ENCODE measurements around the gene ANKRD40.
"Not testable (repeated sequence)": the region's sequence is repeated elsewhere in the genome, so short reads cannot be mapped to it uniquely, and the experiment has no call there.

Gene ANKRD40

DNA sequence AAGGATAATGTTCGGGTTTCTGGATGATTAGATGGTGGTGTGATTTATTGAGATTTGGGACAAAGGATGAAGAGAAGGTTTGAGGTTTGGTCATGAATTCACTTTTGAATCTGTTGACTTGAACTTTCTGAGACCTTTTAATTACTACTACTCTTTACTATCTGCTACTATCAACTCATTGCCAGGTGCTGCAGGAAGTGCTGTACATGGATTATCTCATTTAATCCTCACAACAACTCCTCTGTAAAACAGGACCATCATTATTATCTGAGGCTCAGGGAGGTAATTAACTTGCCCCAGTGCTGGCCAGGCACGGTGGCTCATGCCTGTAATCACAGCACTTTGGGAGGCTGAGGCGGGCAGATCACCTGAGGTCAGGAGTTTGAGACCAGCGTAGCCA, 2.9 kb upstream of the ANKRD40 start:
- no peak for DNase-seq

DNA sequence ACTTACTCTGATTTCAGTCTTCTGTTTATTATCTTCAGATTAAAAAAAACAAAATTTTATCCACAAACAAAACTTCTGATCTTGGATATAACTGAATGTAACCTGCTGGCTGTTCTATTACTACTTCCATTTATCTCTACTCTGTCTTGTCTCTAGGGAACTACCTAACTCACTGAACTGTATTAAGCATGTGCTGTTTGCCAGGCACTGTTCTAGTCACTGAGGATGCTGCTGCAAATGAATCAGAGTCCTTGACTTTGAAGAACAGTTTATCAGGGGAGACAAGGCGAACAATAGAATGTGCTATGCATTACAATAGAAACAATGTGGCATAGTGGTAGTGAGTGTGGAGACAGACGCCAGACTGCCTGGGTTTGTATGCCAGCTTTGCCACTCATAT, 2.3 kb upstream of the ANKRD40 start:
- DNase-seq = no peak

DNA sequence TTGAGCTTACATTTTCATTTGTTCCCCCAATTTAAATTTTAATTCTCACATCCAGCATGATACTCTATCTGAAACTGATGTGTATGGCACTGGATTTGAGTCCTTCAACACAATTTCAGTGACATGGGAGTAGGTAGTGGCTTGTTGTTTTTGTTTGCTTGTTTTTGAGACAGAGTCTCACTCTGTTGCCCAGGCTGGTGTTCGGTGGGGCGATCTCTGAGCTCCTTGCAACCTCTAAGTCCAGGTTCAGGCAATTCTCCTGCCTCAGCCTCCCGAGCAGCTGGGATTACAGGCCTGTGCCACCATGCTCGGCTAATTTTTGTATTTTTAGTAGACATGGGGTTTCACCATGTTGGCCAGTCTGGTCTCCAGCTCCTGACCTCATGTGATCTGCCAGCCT, 1.3 kb upstream of the ANKRD40 start:
- not testable (repeated sequence) for DNase-seq

DNA sequence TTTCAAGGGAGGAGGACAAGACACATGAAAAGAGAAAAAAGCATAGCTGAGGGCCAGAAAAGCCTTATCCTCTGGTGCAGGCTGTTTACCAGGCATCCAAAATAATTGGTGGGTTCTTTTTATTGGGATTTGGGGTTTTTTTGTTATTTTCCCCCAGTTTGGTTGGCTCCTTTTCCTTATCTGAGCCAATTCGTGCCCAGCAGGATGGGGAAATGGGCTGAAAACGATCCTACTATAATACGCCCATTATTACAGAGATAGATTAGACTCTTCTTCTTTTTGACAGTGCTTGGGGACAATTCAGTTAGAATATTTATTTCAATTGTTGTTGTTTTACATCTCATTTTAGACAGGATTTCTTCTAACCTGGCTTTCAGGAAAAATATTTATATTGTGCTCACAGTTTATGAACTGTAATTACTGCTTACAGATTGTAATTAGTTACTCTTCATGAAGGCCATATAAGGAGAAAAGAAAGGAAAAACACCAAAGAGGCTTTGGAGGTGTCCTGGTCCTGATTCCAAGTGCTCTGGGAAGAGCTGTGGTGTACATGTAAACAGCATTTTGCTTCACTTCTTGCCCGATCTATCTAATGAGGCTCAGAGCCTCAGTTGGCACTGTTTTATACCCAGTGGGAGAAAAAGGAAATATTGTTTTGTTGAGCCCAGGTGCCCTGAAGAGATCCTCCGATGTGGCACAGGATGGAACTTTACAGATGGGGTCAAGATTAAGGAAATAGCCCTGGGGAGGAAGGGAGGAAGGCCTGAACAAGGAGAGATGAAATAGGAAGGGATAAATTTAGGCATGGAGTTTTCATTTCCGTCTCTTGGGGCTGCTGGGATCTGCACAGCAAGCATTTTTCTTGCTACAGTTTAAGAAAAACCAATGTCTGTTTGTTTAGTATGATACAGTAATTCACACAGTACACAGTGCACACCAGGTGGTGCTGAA, 611 bp upstream of the ANKRD40 start:
- peak; percentile 26 for DNase-seq

DNA sequence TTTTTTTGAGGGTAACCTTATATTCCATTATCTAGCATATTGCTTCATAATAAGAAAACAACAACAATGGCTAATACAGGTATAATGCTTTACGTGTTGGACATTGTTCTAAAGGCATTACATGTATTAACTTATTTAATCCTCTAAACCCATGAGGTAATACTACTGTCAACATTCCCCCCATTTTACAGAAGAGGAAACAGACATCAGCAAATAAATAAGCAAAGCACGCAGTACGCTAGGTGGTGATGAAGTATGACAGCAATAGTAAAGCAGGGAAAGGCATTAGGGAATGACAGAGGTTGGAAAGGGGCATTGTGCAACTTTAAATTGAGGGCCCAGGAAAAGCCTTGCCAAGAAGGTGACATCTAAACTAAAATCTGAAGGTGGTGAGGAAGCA, 4.6 kb downstream of the ANKRD40 start:
- no peak for DNase-seq

DNA sequence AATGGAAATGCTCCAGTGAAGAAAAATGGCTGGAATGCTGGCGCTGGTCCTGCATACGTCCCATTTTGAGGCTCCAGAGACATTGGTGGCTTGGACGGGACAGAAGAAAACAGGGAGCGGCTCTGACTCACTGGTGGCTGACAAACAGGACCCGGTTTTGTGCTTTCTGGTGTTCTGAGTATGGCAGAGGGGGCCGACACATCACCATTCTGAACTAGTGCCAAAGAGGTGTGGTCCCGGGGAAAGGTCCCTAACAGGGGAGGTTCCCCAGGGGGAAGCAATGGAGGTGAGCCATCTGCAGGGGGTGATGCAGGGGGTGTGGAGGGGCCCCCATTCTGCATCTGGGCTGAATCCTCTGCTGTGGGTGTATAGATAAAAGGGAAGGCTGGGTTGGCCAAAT, 8.3 kb downstream of the ANKRD40 start:
- DNase-seq = no peak

DNA sequence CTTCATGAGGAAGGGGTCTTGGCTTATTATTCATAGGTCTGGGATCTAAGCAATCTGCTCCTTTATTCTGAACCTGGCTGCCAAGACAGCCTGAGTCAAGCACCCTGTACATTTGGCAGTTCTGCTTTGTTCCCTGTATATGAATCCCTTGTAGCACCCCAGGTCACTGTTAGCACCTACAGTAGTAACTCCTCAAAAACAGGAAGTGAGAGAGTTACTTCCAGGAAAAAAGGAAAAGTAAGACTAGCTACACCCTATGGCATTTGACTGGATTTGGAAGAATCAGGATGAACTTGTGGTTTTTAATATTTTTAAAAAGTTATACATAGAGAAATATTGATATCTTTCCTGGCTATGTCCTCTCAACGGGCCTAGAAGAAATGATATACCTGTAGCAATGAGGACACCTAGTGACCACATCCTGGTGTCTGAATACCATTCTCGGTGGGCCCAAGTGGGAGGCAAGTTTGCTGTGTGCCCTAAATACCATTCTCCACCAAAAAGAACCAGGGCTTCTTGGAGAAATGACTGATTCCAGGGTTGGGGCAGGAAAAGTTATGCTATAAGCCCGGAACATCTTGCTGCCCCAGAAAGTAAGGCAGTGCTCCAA, 9.9 kb downstream of the ANKRD40 start:
- DNase-seq = no peak

DNA sequence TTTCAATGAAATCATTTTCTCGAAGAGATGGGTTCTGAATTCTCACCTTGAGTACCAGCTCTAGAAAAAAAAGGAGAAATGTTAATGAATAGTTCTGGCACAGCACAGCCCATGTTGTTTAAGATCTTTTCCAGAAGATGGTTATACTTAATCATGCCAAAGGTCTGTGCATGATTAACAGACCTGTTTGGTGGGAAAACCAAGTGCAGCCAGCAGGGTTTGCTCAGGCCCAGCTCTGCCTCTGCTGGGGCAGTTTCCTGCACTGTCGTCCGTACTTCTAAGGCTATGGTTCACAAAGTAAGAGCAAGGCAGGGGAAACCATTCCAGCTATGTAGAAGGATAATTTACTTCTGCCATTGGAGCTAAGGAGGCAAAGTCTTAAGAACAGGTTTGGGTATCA, 10.7 kb downstream of the ANKRD40 start:
- no peak for DNase-seq

DNA sequence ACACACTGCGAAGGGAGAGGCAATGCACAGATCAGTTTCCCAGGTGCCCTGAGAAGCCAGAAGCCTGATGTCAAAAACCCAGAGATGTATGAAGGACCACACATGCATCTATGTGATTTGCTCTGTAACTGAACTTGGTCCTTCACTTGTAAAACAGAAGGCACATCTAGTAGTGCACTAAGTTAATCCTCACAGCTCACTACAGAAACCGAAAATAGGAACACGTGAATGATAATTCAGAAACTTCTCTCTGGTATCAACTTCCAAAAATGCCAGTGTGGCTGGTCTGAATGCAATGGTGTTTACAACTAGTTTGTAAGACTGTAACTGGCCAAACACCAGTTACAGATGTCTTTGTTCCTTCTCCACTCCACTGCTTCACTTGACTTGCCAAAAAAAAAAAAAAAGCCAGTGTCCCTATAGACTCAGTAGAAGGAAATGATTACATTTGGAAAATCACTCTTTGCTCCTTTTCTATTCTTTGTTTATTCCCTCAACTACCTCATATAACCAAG, 11.3 kb downstream of the ANKRD40 start:
- DNase-seq = no peak

DNA sequence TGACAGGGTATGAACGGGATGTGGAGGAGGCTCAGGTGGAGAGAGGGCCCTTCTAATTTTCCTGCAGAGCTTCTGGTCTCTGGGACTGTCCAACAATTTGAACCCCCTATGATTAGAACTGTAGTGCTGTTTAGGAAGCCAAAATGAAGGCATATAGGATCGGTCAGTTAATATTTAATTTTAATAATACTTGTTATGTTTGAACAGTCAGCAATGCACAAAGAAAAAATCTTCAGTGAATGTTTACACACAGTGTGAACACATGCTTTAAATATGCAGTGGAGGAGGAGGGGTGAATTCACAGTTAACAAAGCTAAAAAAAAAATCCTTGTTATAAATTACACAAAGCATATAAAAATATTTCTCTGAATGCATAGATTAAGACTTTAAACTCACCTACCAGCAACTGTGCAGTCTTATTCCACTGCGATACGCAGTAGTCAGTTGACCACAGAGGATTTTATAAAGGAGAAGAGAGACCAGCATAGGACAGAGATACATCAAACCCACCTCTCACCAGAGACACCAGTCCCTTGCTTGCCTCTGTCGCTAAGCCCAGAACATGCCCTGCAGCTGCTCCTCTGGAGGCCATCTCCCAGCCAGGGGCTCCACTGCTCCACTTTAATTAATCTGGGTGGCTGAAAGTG, 14.6 kb downstream of the ANKRD40 start:
- peak; percentile 41 for DNase-seq

DNA sequence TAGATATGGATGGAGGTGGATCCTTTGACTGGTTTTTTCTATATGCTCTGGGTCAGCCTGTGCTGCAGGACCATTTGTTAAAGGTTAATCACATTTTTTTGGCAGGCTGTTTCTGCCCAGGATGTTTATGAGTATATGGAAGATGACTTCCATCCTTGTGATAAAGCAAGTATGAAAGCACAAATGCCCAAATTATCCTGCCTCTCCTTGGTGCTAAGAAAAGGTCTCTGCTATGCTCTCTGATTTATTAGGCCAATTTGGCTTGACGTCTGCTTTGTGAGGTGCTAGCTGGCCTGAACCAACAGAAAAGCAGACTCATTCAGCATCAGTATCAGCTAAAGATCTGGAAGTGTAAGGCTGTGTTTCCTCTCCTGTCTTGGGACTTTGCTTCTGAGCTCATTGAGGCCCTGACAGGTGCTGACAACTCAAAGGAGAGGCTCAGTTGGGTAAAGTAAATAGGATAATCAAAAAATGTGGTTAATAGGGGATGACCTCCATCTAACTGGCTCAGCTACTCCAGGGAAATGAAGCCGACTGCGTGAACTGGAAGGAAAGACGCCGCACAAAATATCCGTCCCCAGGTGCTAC, 15.2 kb downstream of the ANKRD40 start:
- no peak for DNase-seq

DNA sequence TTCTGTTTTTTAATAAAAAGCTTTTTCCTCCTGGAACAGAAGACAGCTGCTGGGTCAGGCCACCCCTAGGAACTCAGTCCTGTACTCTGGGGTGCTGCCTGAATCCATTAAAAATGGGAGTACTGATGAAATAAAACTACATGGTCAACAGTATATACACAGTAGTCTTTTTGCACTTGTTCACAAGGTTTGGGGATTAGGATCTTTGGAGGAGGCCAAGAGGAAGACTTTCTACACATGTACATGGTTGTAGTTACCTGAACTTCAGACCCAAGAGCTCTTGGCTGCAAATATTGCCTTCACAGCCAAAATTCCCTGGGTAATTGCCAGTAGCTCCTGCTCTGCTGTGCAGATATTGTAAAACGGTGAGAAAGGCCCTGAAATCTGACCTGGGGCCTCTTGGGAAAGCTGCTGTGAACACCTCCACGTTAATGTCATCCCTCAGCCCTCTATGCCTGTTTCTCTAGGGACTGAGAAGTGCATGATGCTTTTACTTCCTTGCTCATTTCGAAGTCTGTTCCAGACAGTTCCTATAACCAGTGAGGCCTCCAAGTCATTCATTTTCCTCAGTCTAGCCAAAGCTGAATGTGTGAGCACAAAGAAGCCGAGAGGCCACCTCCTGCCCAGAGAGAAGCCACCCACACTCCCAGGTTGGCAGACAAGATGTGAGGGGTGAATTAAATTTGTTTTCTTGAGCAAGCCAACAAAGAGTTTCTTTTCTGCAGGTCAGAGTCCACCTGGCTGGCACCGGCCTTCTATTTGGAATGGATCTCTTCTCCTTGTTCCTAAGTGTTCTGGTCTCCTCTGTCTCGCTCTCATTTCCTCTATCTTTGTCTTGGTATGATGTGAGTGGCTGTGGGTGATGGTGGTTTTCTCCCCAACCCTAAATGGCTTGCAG, 15.9 kb downstream of the ANKRD40 start:
- DNase-seq = peak; percentile 45

DNA sequence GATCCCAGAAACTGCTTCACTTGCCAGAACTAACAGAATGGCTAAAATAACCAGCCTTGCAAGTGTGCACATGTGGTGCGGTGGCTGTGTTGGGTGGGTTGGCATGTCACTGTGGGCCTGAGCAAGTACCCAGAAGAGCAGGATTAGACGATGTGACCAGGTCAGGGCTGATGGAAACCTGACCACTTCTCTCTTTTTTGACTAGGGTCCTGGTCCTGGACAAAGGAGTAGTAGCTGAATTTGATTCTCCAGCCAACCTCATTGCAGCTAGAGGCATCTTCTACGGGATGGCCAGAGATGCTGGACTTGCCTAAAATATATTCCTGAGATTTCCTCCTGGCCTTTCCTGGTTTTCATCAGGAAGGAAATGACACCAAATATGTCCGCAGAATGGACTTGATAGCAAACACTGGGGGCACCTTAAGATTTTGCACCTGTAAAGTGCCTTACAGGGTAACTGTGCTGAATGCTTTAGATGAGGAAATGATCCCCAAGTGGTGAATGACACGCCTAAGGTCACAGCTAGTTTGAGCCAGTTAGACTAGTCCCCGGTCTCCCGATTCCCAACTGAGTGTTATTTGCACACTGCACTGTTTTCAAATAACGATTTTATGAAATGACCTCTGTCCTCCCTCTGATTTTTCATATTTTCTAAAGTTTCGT, 16.7 kb downstream of the ANKRD40 start:
- DNase-seq = no peak

DNA sequence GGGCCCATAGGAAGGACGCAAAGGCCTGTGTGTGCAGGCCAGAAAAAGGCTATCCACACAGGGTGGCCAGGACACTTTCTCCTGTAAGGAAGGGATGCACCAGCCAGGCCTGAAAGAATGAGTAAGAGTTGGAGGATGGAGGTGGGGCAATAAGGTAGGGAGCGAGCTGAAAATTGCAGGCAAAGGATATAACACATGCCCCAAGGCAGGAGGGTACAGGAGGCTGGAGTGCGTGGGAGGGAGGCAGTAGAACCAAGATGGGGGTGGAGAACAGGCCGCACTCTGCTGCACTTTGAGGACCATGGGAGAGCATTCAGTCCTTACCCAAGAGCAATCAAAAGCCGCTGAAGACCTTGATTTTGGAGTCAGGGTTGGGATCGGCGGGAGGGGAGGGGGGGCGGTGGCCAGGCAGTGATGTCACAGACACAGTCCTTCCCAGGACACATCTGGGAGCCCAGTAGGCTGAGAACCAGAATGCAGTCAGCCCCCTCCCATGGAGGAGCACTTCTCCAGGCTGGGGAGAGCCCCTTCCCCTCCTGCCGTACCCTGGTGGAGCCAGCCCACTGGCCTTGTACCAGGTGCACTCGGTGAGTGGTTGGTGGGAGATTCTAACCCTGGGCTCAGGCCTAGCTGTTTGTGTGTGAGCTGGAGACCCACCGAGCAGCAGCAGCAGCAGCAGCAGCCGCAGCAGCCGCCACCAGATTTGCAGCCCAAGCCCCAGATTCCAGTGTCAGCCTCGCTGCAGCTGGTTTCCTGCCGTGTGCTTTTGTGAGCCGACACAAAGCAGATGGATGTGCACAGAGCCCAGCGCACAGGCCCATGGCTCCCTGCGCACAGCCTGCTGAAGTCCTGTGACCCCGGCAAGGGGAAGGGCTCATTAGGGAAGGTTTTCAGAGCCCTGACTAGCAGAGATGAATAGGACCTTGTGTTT, 17.5 kb downstream of the ANKRD40 start:
- peak; percentile 31 for DNase-seq

DNA sequence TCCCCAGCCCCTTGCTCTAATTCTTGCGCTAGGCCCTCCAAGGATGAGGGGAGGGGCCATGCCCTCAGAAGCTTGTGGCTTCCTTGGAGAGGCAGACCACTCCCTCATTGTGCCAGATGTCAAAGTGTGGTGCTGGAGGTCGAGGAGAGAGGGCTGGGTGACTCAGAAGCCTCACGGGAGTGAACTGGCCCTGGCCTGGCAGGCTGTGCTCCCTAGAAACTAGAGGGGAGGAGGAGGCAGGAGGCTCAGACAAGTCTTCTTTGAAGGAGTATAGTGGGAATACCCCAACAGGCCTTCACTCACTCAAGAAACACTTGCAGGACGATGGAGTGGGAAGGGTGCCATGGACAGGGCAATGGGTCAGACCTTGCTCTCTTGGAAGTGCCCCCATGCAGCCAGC, 18.5 kb downstream of the ANKRD40 start:
- peak; percentile 27 for DNase-seq

DNA sequence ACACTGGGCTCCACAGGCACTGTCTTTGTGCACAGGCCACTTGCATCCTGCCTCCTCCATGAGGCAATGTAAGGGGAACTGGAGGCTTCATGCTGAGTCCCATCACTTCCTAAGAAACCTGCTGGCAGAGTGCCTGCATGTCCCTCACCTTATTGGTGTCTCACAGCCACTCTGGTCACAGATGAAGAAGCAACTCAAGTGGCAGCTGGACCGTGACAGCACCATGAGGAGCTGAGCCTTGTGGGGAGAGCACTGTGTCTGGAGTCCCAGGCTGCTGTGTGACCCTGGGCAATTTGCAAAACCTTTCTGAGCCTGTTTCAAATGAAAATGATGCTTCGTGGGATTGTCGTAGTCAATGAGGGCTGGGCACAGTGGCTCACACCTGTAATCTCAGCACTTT, 19.5 kb downstream of the ANKRD40 start:
- no peak for DNase-seq

DNA sequence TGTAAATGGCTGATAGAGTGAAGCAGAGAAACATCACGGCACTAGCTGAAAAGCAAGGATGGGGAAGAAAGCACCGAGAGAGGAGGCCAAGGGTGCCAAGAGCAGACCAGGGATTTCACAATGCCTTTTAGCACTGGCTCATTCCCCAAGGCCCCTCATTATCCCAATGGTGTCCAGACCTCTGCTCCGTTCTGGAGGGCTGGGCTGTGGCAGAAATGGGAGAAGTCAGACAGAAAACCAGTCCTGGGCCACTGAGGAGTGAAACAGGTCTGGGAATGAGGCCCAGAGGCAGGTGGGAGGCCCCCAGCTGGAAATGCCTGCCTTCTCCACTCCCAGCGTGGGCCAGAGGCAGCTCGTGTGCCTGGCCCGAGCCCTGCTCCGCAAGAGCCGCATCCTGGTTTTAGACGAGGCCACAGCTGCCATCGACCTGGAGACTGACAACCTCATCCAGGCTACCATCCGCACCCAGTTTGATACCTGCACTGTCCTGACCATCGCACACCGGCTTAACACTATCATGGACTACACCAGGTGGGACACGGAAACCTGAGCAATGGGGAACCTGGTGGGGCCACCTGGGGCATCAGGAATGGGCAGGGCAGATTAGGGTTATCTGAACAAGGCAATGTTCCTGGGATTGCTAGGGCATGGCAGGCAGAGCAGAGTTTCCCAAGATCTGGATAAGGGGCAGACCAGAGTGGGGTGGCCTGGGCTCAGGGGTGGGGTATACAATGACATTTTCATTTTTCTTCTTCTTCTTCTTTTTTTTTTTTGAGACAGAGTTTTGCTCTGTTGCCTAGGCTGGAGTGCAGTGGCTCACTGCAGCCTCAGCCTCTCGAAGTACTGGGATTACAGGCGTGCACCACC, 20.3 kb downstream of the ANKRD40 start:
- DNase-seq = no peak

DNA sequence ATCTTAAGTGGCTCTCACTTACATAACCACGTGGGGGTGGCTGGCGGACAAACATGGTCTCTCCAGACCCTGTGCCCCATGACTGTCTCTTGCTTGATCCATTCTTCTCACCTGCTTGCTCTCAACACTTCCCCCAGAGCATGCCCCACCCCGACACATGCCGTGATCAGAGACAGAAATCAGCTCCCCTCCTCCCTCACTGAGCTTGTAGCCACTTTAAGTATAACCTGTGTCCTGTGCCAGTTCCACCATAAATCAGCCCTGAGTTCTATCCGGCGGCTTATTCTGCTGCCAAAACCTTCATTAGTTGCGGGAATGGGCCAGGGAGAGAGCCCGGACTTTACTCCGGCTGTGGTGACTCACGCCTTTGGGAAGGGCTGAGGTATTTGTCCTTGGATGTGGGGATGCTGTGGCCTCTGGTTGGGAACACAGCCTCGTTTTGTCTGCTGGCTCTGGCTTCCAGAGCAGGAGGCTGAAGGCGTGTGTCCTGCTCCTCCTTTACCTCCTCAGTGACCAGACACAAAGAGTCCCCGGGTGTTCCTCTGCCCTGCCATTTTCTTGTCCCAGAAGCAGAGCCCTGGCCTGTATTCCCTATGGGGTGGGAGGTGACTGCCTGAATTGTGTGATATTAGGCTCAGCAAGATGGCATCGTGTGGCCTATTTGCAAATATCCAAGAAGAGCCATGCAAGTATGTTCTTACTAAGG, 21.1 kb downstream of the ANKRD40 start:
- DNase-seq = peak; percentile 86

All from fibroblast of skin of abdomen (primary cell).